Ovary (tissue), 3 donors: ENCODE data around the gene YEATS2.
"Not testable (repeated sequence)": the region's sequence is repeated elsewhere in the genome, so short reads cannot be mapped to it uniquely, and the experiment has no call there.

Experiments
- POLR2A ChIP-seq: fragments of 450-650 bp; IDR thresholded peaks from one replicate; pipeline ENCODE4 v1.6.1; 2017; ENCODE audit warnings: antibody characterized with exemption, mild to moderate bottlenecking, moderate library complexity
- TF ChIP-seq, protein P1 (sequence below), 3 donors: fragments of 450-650 bp in 2 of 3; fragments of 200-600 bp in 1 of 3; IDR thresholded peaks; one replicate each; pipeline versions ENCODE4 v1.5.1 to v1.8.0; 2016 to 2022; ENCODE audit warnings: antibody characterized with exemption in 3 of 3, mild to moderate bottlenecking in 1 of 3
- donor health status: DM: no; HTN: no; CAD: no.

DNA sequence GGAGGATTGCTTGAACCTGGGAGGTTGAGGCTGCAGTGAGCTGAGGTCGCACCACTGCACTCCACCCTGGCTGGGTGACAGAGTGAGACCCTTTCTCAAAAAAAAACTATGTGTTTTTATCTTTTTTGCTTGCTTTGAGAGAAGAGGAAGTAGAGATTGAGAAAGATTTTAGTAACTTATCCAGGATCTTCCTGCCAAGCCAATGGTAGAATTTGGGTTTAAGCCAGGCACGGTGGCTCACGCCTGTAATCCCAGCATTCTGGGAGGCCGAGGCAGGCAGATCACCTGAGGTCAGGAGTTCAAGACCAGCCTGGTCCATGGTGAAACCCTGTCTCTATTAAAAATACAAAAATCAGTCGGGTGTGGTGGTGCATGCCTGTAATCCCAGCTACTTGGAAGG lies 78.9 kb downstream of the YEATS2 start:
- TF ChIP-seq, protein P1, sequence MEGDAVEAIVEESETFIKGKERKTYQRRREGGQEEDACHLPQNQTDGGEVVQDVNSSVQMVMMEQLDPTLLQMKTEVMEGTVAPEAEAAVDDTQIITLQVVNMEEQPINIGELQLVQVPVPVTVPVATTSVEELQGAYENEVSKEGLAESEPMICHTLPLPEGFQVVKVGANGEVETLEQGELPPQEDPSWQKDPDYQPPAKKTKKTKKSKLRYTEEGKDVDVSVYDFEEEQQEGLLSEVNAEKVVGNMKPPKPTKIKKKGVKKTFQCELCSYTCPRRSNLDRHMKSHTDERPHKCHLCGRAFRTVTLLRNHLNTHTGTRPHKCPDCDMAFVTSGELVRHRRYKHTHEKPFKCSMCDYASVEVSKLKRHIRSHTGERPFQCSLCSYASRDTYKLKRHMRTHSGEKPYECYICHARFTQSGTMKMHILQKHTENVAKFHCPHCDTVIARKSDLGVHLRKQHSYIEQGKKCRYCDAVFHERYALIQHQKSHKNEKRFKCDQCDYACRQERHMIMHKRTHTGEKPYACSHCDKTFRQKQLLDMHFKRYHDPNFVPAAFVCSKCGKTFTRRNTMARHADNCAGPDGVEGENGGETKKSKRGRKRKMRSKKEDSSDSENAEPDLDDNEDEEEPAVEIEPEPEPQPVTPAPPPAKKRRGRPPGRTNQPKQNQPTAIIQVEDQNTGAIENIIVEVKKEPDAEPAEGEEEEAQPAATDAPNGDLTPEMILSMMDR (IDR thresholded peaks at IDR 0.05), result not testable (repeated sequence)
- TF ChIP-seq POLR2A, result not testable (repeated sequence)
